Activated CD8-positive, alpha-beta memory T cell treated with anti-CD3 and anti-CD28 coated beads for 24 hours (primary cell): Measurements from ENCODE around the gene HRK.

ENCODE experiments used
- DNase-seq: peaks from one replicate; pipeline ENCODE4 v3.0.0-alpha.2; 2020

The HRK gene

GRCh38 chr12:116897476-116897875, 16.2 kb upstream of the HRK start:
- DNase-seq: no peak

GRCh38 chr12:116896411-116896924, 15.2 kb upstream of the HRK start:
- no peak for DNase-seq

- DNase-seq: no peak
These were observed 13.7 kb upstream of the HRK start for GRCh38 chr12:116894913-116895312.

GRCh38 chr12:116892349-116893140, 11.3 kb upstream of the HRK start:
- no peak for DNase-seq

- no peak for DNase-seq
These were observed 9.8 kb upstream of the HRK start for GRCh38 chr12:116891019-116891418.

- DNase-seq: no peak
These were observed 9.1 kb upstream of the HRK start for GRCh38 chr12:116890330-116890729.

- DNase-seq: no peak
These were observed 6.7 kb upstream of the HRK start for GRCh38 chr12:116887897-116888296.

- DNase-seq: no peak
These were observed 6.0 kb upstream of the HRK start for GRCh38 chr12:116887244-116887643.

GRCh38 chr12:116885491-116885890, 4.2 kb upstream of the HRK start:
- no peak for DNase-seq

GRCh38 chr12:116884871-116885270, 3.6 kb upstream of the HRK start:
- no peak for DNase-seq

GRCh38 chr12:116882742-116883141, 1.5 kb upstream of the HRK start:
- no peak for DNase-seq

GRCh38 chr12:116881877-116882507, 751 bp upstream of the HRK start:
- no peak for DNase-seq

GRCh38 chr12:116880817-116881324, 370 bp downstream of the HRK start:
- DNase-seq: peak; percentile 74

- DNase-seq: peak; percentile 58
These were observed 926 bp downstream of the HRK start for GRCh38 chr12:116880213-116880816.

GRCh38 chr12:116879509-116880212, 1.6 kb downstream of the HRK start:
- DNase-seq: peak; percentile 61

GRCh38 chr12:116878567-116879508, 2.4 kb downstream of the HRK start:
- DNase-seq: no peak

GRCh38 chr12:116876151-116876869, 4.9 kb downstream of the HRK start:
- no peak for DNase-seq

- no peak for DNase-seq
These were observed 6.8 kb downstream of the HRK start for GRCh38 chr12:116874324-116874995.

- DNase-seq: no peak
These were observed 10.9 kb downstream of the HRK start for GRCh38 chr12:116870306-116870705.

- no peak for DNase-seq
These were observed 13.7 kb downstream of the HRK start for GRCh38 chr12:116867523-116867922.
